GM18909 (cell line): ENCODE measurements around the gene AFDN.

Source experiments
- ATAC-seq: cut with Tn5 transposase; IDR thresholded peaks from one replicate; pipeline ENCODE4 v1.9.1; 2021; ENCODE audit warnings: mild to moderate bottlenecking; ENCODE audit not compliant: unreplicated experiment, poor library complexity

The AFDN gene

GRCh38 chr6:168013250-168013915 is 186.7 kb downstream of the AFDN start:
- no peak for ATAC-seq

- ATAC-seq, result no peak
Measured at GRCh38 chr6:168014428-168014827, 187.7 kb downstream of the AFDN start.

GRCh38 chr6:168015009-168015408 is 188.3 kb downstream of the AFDN start:
- ATAC-seq, result no peak

- ATAC-seq, result no peak
Measured at GRCh38 chr6:168015482-168016175, 188.9 kb downstream of the AFDN start.

GRCh38 chr6:168016176-168016620 is 189.5 kb downstream of the AFDN start:
- no peak for ATAC-seq

GRCh38 chr6:168016721-168017525 is 190.2 kb downstream of the AFDN start:
- no peak for ATAC-seq

- no peak for ATAC-seq
Measured at GRCh38 chr6:168017629-168018028, 190.9 kb downstream of the AFDN start.

GRCh38 chr6:168018664-168019063 is 192.0 kb downstream of the AFDN start:
- ATAC-seq, result no peak

GRCh38 chr6:168020242-168020641 is 193.5 kb downstream of the AFDN start:
- no peak for ATAC-seq

GRCh38 chr6:168021581-168021980 is 194.9 kb downstream of the AFDN start:
- no peak for ATAC-seq
